Epithelial cell of esophagus (primary cell): ENCODE data around the gene PLEKHA3.

Experiments used
- DNase-seq: peaks from one replicate; pipeline ENCODE4 v3.0.0; 2010; ENCODE audit warnings: low read depth
- H3K4me3 ChIP-seq: 2 replicates; pipeline ENCODE4 v1.5.1; 2011; ENCODE audit warnings: mild to moderate bottlenecking, low read length, control low read depth
- CTCF ChIP-seq: IDR thresholded peaks from 2 replicates; pipeline ENCODE4 v1.5.1; 2011; ENCODE audit warnings: low read depth, mild to moderate bottlenecking, low read length, control low read depth, inconsistent platforms; ENCODE audit not compliant: insufficient read depth; ENCODE audit errors: missing control alignments

Gene PLEKHA3

DNA sequence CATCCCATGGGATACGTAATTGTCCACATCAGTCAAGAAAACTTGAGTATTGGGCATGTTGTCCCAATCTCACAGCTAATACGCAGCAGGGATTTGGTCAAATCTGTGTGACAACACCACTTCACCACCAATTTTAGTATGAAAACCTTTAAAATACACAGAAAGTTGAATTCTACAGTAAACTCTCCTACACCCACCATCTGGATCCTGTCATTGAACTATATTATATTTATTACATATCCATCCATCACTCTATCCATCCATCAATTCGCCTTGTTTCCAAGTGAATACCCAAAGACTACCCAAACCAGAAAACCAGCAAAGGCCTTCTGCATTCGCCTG is 1.0 kb upstream of the PLEKHA3 start:
- no peak for DNase-seq
- H3K4me3 ChIP-seq: peak overlapping the region; percentile 98
- TF ChIP-seq CTCF: no peak

GRCh38 chr2:178479758-178480226 is 465 bp upstream of the PLEKHA3 start:
- TF ChIP-seq CTCF: no peak
- no peak for DNase-seq
- H3K4me3 ChIP-seq: peak overlapping the region; percentile 74

DNA sequence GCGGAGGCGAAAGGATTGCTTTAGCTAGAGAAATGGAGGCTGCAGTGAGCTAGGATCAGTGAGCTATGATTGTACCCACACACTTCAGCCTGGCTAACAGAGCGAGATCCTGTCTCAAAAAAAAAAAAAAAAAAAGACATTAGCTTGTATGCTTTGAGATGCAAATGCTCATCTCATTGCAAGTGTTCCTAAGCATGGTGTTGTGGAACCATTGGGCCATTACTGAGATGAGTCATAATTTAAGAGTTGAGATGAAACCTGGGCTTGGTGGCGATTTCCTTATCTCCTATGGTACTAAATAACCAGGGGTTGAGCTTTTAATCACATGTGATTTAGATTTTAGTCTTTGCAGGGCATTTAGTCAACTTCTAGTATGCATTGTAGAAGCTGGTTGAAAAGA is 2.2 kb downstream of the PLEKHA3 start:
- TF ChIP-seq CTCF: no peak
- DNase-seq: peak; percentile 8
- no peak overlapping the region for H3K4me3 ChIP-seq

GRCh38 chr2:178484245-178485041 is 4.2 kb downstream of the PLEKHA3 start:
- DNase-seq: peak; percentile 37

GRCh38 chr2:178485356-178485755 is 5.1 kb downstream of the PLEKHA3 start:
- DNase-seq: no peak
- no peak for TF ChIP-seq CTCF
- no peak overlapping the region for H3K4me3 ChIP-seq

More at GRCh38 chr2:178484245-178485041, 4.2 kb downstream of the PLEKHA3 start:
- H3K4me3 ChIP-seq: no peak overlapping the region
- TF ChIP-seq CTCF: no peak

- no peak overlapping the region for H3K4me3 ChIP-seq
- peak; percentile 39 for DNase-seq
- no peak for TF ChIP-seq CTCF
Measured at GRCh38 chr2:178491612-178492011, 11.4 kb downstream of the PLEKHA3 start.

DNA sequence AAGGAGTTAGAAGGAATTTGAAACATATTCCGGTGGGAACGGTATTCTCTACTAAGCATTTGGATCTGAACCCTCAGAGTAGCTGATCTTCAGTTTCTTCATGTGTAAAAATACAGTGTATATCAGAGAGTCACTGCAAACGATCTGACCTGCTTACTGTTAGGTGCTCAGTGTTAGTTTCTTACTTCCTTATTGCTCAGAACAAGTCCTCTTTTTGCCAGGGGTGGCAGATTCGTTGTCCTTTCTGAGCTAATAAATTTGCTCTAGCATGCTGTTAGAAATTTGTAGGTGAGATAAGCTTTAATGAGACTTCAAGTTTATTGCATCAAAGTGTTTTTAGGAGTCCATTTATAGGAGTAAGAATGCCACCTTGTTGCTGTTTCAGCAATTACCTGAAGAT is 15.8 kb downstream of the PLEKHA3 start:
- DNase-seq: no peak
- no peak for TF ChIP-seq CTCF
- H3K4me3 ChIP-seq: no peak overlapping the region
